NCI-H1694 treated with DMSO at 0.1 percent for 48 hours (cell line): ENCODE results near the gene UMAD1.

Source experiments
- DNase-seq: peaks from one replicate; lab custom pipeline; 2025; lab: John Stamatoyannopoulos, UW

The UMAD1 gene

GRCh38 chr7:7883394-7883793, 242.8 kb downstream of the UMAD1 start:
- DNase-seq: no peak

- no peak for DNase-seq
Measured at GRCh38 chr7:7884855-7885254, 244.3 kb downstream of the UMAD1 start.

- no peak for DNase-seq
Measured at GRCh38 chr7:7889791-7890568, 249.4 kb downstream of the UMAD1 start.

- no peak for DNase-seq
Measured at GRCh38 chr7:7895004-7895650, 254.6 kb downstream of the UMAD1 start.

- DNase-seq: peak; percentile 51
Measured at GRCh38 chr7:7895754-7896153, 255.2 kb downstream of the UMAD1 start.

GRCh38 chr7:7897509-7897908, 257.0 kb downstream of the UMAD1 start:
- DNase-seq: no peak

GRCh38 chr7:7897949-7898515, 257.5 kb downstream of the UMAD1 start:
- no peak for DNase-seq

- no peak for DNase-seq
Measured at GRCh38 chr7:7902845-7903244, 262.3 kb downstream of the UMAD1 start.

GRCh38 chr7:7907306-7907705, 266.8 kb downstream of the UMAD1 start:
- no peak for DNase-seq

- DNase-seq: no peak
Measured at GRCh38 chr7:7908622-7909145, 268.1 kb downstream of the UMAD1 start.

- DNase-seq: no peak
Measured at GRCh38 chr7:7909376-7909775, 268.8 kb downstream of the UMAD1 start.

- no peak for DNase-seq
Measured at GRCh38 chr7:7911369-7912123, 271.0 kb downstream of the UMAD1 start.

GRCh38 chr7:7912937-7913336, 272.4 kb downstream of the UMAD1 start:
- no peak for DNase-seq

- no peak for DNase-seq
Measured at GRCh38 chr7:7913504-7913903, 273.0 kb downstream of the UMAD1 start.

GRCh38 chr7:7914547-7914946, 274.0 kb downstream of the UMAD1 start:
- no peak for DNase-seq

GRCh38 chr7:7916064-7916463, 275.5 kb downstream of the UMAD1 start:
- no peak for DNase-seq

GRCh38 chr7:7917593-7917992, 277.0 kb downstream of the UMAD1 start:
- no peak for DNase-seq

- no peak for DNase-seq
Measured at GRCh38 chr7:7918736-7919448, 278.3 kb downstream of the UMAD1 start.

GRCh38 chr7:7919449-7919945, 278.9 kb downstream of the UMAD1 start:
- no peak for DNase-seq

- no peak for DNase-seq
Measured at GRCh38 chr7:7920056-7920455, 279.5 kb downstream of the UMAD1 start.

GRCh38 chr7:7920481-7920880, 279.9 kb downstream of the UMAD1 start:
- DNase-seq: no peak

GRCh38 chr7:7921830-7922229, 281.3 kb downstream of the UMAD1 start:
- DNase-seq: no peak
